Activated CD8-positive, alpha-beta memory T cell treated with anti-CD3 and anti-CD28 coated beads, Interleukin-2, amount 50 U/mL, for 1 hour (primary cell): ENCODE measurements around the gene CROCC2.

ENCODE experiments used
- DNase-seq: peaks from one replicate; pipeline ENCODE4 v3.0.0-alpha.2; 2020; ENCODE audit errors: extremely low read depth

Gene CROCC2

GRCh38 chr2:240921311-240921994 is 15.3 kb downstream of the CROCC2 start:
- no peak for DNase-seq

- DNase-seq: no peak
Measured at GRCh38 chr2:240921995-240922244, 15.8 kb downstream of the CROCC2 start.

GRCh38 chr2:240922245-240922981 is 16.3 kb downstream of the CROCC2 start:
- no peak for DNase-seq

- no peak for DNase-seq
Measured at GRCh38 chr2:240922982-240923537, 16.9 kb downstream of the CROCC2 start.

GRCh38 chr2:240925191-240925567 is 19.0 kb downstream of the CROCC2 start:
- DNase-seq: no peak

GRCh38 chr2:240925568-240926515 is 19.7 kb downstream of the CROCC2 start:
- DNase-seq: no peak

- DNase-seq: no peak
Measured at GRCh38 chr2:240926516-240927389, 20.6 kb downstream of the CROCC2 start.

- DNase-seq: no peak
Measured at GRCh38 chr2:240927390-240927781, 21.2 kb downstream of the CROCC2 start.

GRCh38 chr2:240928476-240929363 is 22.6 kb downstream of the CROCC2 start:
- no peak for DNase-seq

- DNase-seq: no peak
Measured at GRCh38 chr2:240929364-240930095, 23.4 kb downstream of the CROCC2 start.

GRCh38 chr2:240930096-240930630 is 24.0 kb downstream of the CROCC2 start:
- no peak for DNase-seq

- no peak for DNase-seq
Measured at GRCh38 chr2:240930631-240931318, 24.6 kb downstream of the CROCC2 start.

GRCh38 chr2:240931319-240931949 is 25.3 kb downstream of the CROCC2 start:
- DNase-seq: no peak

- DNase-seq: no peak
Measured at GRCh38 chr2:240932001-240932723, 26.0 kb downstream of the CROCC2 start.

GRCh38 chr2:240932724-240933047 is 26.6 kb downstream of the CROCC2 start:
- DNase-seq: no peak

GRCh38 chr2:240933048-240933965 is 27.2 kb downstream of the CROCC2 start:
- no peak for DNase-seq
